ENCODE data around the gene IFNG-AS1. TPM values are rescaled to one million over a fixed set of nuclear protein-coding genes. Genes with fewer than 3 reads are reported as not detected.

Gene IFNG-AS1
- polyA plus RNA-seq, 4 donors = 0.10 TPM; not detected in 3

Other genes with a start within 250 kb of the IFNG-AS1 start
- gene IFNG, start 170.3 kb downstream of the IFNG-AS1 start, polyA plus RNA-seq = not detected
- gene IL26, start 236.4 kb downstream of the IFNG-AS1 start, polyA plus RNA-seq = under 1 TPM in 1 of 4 donors, not detected in 3; 0.12 TPM